Nephron progenitor cell (in vitro differentiated cells): Measurements from ENCODE around the gene NSUN4.
"Not testable (repeated sequence)": the region's sequence is repeated elsewhere in the genome, so short reads cannot be mapped to it uniquely, and the experiment has no call there.

ENCODE experiments used
- DNase-seq: peaks from one replicate; pipeline ENCODE4 v3.0.0; 2021
- H3K27ac Mint-ChIP-seq: 2 replicates; pipeline ENCODE4 v1.8.0; 2021; ENCODE audit warnings: mild to moderate bottlenecking, moderate library complexity, mixed read lengths
- H3K27me3 Mint-ChIP-seq: 2 replicates; pipeline ENCODE4 v1.8.0; 2021; ENCODE audit warnings: mild to moderate bottlenecking, low read depth, mixed read lengths; ENCODE audit not compliant: poor library complexity
- H3K36me3 Mint-ChIP-seq: 2 replicates; pipeline ENCODE4 v1.8.0; 2021; ENCODE audit warnings: low read depth, mixed read lengths
- H3K4me1 Mint-ChIP-seq: 2 replicates; pipeline ENCODE4 v1.8.0; 2021; ENCODE audit warnings: mixed read lengths
- H3K4me3 Mint-ChIP-seq: 2 replicates; pipeline ENCODE4 v1.8.0; 2021; ENCODE audit warnings: mild to moderate bottlenecking, moderate library complexity, mixed read lengths
- H3K9me3 Mint-ChIP-seq: 2 replicates; pipeline ENCODE4 v1.8.0; 2021; ENCODE audit warnings: mild to moderate bottlenecking, moderate library complexity, mixed read lengths
- CTCF ChIP-seq: fragments of 200-600 bp; sonication (generic); IDR thresholded peaks from 2 replicates; pipeline ENCODE4 v1.5.0; 2021; ENCODE audit warnings: antibody characterized with exemption

Gene NSUN4

GRCh38 chr1:46329807-46330206, 10.8 kb upstream of the NSUN4 start:
- Mint-ChIP-seq H3K9me3 (peaks cover 25% of the 10 kb centered on the region), H3K4me1 (peaks cover 71% of the 10 kb centered on the region), H3K4me3 (peak overlapping the region; percentile 32), H3K36me3 (peaks cover 18% of the 10 kb centered on the region)
- not testable (repeated sequence) for H3K27me3 Mint-ChIP-seq, DNase-seq, H3K27ac Mint-ChIP-seq

GRCh38 chr1:46330381-46330780, 10.2 kb upstream of the NSUN4 start:
- peak overlapping the region; percentile 76 for H3K4me3 Mint-ChIP-seq
- not testable (repeated sequence) for H3K27me3 Mint-ChIP-seq, DNase-seq
- peaks cover 68% of the 10 kb centered on the region for H3K4me1 Mint-ChIP-seq
- peaks cover 19% of the 10 kb centered on the region for H3K9me3 Mint-ChIP-seq
- peaks cover 13% of the 10 kb centered on the region for H3K36me3 Mint-ChIP-seq
- peak overlapping the region; percentile 13 for H3K27ac Mint-ChIP-seq

- Mint-ChIP-seq H3K27ac (peak overlapping the region; percentile 94), H3K4me3 (peak overlapping the region; percentile 76), H3K4me1 (peaks cover 57% of the 10 kb centered on the region)
- peak; percentile 38 for DNase-seq
- H3K9me3 Mint-ChIP-seq, H3K27me3 Mint-ChIP-seq, H3K36me3 Mint-ChIP-seq: not testable (repeated sequence)
These were observed 8.6 kb upstream of the NSUN4 start for GRCh38 chr1:46331786-46332540.

- DNase-seq: no peak
- H3K9me3 Mint-ChIP-seq: peaks cover 10% of the 10 kb centered on the region
- peaks cover 5% of the 10 kb centered on the region for H3K36me3 Mint-ChIP-seq
- no peaks in the 10 kb centered on the region for H3K27me3 Mint-ChIP-seq
- no peak for TF ChIP-seq CTCF
- H3K4me3 Mint-ChIP-seq: no peak overlapping the region
- H3K27ac Mint-ChIP-seq: no peak overlapping the region
- peaks cover 50% of the 10 kb centered on the region for H3K4me1 Mint-ChIP-seq
These were observed 7.1 kb upstream of the NSUN4 start for GRCh38 chr1:46333300-46334029.

GRCh38 chr1:46334030-46334384, 6.6 kb upstream of the NSUN4 start:
- TF ChIP-seq CTCF: no peak
- H3K27ac Mint-ChIP-seq: no peak overlapping the region
- peaks cover 5% of the 10 kb centered on the region for H3K36me3 Mint-ChIP-seq
- no peak overlapping the region for H3K4me3 Mint-ChIP-seq
- H3K4me1 Mint-ChIP-seq: peaks cover 51% of the 10 kb centered on the region
- no peak for DNase-seq
- no peaks in the 10 kb centered on the region for H3K27me3 Mint-ChIP-seq
- H3K9me3 Mint-ChIP-seq: peaks cover 10% of the 10 kb centered on the region

- Mint-ChIP-seq H3K27me3 (no peaks in the 10 kb centered on the region), H3K4me1 (peaks cover 48% of the 10 kb centered on the region), H3K4me3 (no peak overlapping the region), H3K27ac (no peak overlapping the region), H3K9me3 (peaks cover 10% of the 10 kb centered on the region), H3K36me3 (peaks cover 5% of the 10 kb centered on the region)
- TF ChIP-seq CTCF: no peak
- no peak for DNase-seq
These were observed 5.5 kb upstream of the NSUN4 start for GRCh38 chr1:46335081-46335480.

- not testable (repeated sequence) for H3K9me3 Mint-ChIP-seq, DNase-seq, H3K27me3 Mint-ChIP-seq, H3K36me3 Mint-ChIP-seq, H3K4me3 Mint-ChIP-seq, H3K27ac Mint-ChIP-seq
- peaks cover 47% of the 10 kb centered on the region for H3K4me1 Mint-ChIP-seq
These were observed 3.2 kb upstream of the NSUN4 start for GRCh38 chr1:46337409-46337808.
